ENCODE measurements around the gene PET100.

The PET100 gene

DNA sequence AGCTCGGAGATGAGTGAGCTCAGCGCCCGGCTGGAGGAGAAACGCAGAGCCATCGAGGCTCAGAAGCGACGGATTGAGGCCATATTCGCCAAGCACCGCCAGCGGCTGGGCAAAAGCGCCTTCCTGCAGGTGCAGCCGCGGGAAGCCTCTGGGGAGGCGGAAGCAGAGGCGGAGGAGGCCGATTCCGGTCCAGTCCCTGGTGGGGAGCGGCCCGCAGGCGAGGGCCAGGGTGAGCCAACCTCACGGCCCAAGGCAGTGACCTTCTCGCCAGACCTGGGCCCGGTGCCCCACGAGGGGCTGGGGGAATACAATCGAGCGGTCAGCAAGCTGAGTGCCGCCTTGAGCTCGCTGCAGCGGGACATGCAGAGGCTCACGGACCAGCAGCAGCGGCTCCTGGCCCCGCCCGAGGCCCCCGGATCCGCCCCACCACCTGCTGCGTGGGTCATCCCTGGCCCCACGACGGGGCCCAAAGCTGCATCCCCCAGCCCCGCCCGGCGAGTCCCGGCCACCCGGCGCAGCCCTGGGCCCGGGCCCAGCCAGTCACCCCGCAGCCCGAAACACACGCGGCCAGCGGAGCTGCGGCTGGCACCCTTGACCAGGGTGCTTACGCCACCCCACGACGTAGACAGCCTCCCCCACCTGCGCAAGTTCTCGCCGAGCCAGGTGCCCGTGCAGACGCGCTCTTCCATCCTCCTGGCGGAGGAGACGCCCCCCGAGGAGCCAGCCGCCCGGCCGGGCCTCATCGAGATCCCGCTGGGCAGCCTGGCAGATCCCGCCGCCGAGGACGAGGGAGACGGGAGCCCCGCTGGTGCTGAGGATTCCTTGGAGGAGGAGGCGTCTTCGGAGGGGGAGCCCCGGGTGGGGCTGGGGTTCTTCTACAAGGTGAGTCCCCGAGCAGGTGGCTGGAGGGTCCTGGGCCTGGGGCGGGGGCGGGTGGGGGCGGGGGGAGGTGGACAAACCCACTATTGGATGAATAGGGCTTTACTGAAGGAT lies 17.0 kb upstream of the PET100 start:
- DNase-seq, result no peak

DNA sequence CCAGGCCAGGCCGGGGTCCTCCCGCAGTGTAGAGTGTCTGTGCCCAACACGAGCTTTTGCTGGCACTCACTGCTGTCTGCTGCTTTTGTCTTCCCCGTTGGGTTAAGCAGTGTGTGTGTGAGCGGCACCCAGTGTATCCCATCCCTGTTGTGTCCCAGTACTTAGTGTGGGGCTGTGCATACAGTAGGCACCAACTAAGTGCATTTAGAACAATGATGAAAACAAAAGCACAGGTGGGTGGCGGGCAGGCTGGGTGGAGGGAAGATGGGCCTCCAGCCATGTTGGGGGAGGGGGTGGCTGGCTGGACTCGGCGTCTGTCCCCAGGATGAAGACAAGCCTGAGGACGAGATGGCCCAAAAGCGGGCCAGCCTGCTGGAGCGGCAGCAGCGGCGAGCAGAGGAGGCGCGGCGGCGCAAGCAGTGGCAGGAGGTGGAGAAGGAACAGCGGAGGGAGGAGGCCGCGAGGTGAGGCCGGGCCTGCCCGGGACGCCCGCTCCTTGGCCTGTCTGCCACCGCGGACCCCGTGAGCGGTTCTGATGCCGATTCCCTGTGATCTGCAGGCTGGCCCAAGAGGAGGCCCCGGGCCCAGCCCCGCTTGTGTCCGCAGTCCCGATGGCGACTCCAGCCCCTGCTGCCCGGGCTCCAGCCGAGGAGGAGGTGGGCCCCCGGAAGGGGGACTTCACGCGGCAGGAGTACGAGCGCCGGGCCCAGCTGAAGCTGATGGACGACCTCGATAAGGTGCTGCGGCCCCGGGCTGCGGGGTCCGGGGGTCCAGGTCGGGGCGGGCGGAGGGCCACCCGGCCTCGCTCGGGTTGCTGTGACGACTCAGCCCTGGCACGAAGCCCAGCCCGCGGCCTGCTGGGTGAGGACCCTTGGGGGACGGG lies 14.5 kb upstream of the PET100 start:
- no peak for DNase-seq

DNA sequence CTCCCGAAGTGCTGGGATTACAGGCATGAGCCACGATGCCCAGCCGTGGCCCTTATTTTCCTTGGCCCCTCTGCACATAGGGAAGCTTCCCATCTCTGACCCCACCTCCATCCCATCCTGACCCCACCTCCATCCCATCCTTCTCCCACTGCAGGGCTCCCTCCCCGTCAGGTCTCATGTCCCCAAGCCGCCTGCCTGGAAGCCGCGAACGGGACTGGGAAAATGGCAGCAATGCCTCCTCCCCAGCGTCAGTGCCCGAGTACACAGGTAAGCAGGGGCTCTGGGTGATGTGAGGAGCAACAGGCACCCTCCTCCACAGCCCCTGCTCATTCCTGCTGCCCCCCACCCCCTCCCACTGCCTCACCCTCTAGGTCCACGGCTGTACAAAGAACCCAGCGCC lies 12.4 kb upstream of the PET100 start:
- DNase-seq, result no peak

- no peak for DNase-seq
Observed at GRCh38 chr19:7617735-7618134, 11.9 kb upstream of the PET100 start.

- DNase-seq, result no peak
Observed at GRCh38 chr19:7618348-7618747, 11.2 kb upstream of the PET100 start.

DNA sequence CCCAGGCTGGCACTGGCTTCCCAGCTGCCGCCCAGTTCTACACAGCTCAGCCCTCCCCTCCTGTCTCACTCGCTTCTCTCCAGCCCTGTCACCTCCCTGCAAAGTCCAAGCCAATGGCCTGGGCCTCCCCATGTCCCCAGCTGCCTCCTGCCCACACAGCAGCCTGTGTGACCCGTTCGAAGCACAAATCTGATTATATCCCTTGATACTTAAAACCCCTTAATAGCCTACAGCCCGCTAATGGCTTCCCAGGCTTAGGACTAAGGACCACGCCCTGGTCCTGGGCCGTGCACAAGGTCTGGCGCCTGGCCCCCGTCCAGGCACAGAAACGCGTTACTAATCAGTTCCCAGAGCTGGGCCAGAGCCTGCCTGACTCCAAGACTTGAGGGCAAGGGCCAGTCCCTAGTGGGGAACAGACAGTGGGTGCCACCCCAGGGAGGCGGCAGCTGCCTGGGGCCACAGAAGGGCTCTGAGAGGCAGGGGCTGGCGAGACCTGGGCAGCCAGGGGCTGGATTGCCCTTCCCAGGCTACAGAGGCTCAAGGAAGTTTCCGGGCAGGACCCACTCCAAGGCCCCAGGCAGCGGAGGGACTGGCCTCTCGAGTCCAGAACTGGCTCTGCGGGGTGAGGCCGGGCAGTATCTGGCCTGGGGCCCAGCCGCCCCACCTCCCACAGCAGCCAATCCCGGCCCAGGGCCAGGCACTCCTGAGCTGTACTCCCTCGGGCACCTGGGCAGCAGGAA lies 10.7 kb upstream of the PET100 start:
- DNase-seq, result no peak

DNA sequence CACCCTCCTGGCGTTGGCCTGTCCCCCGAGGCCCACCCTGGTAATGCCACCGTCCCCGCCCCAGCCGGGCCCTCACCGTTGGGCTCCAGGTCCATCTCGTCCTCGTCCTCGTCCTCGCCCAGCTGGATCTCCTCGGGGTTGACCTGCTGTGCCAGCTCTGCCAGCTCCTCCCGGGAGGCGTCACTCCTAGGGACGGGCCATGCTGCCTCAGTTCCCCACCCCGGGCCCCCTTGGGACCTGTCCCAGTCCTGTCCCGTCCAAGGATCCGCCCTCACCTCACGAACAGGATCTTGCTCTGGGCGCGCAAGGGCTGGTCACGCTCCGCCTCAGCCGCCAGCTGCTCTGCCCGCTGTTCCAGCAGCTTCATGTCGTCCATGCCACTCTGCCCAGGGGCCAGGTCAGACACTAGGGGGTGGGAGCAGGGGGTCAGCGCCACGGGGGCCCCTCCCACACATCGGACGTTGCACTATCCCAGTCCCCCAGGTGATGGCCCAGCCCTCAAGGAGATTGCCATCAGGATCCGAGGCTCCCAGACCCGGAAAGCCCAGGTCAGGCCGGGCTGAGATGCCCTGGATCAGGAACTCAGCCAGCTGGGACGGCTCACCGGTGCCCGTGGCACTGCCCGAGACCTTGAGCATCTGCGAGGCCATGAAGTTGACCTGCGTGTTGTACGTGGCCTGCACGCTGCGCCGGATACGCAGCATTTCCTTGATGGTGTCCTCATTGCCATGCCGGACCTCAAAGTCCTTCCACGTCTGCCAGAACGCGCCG lies 9.7 kb upstream of the PET100 start:
- DNase-seq, result no peak

- DNase-seq, result no peak
Observed at GRCh38 chr19:7620442-7621412, 8.9 kb upstream of the PET100 start.

GRCh38 chr19:7622933-7623685 lies 6.5 kb upstream of the PET100 start:
- no peak for DNase-seq

DNA sequence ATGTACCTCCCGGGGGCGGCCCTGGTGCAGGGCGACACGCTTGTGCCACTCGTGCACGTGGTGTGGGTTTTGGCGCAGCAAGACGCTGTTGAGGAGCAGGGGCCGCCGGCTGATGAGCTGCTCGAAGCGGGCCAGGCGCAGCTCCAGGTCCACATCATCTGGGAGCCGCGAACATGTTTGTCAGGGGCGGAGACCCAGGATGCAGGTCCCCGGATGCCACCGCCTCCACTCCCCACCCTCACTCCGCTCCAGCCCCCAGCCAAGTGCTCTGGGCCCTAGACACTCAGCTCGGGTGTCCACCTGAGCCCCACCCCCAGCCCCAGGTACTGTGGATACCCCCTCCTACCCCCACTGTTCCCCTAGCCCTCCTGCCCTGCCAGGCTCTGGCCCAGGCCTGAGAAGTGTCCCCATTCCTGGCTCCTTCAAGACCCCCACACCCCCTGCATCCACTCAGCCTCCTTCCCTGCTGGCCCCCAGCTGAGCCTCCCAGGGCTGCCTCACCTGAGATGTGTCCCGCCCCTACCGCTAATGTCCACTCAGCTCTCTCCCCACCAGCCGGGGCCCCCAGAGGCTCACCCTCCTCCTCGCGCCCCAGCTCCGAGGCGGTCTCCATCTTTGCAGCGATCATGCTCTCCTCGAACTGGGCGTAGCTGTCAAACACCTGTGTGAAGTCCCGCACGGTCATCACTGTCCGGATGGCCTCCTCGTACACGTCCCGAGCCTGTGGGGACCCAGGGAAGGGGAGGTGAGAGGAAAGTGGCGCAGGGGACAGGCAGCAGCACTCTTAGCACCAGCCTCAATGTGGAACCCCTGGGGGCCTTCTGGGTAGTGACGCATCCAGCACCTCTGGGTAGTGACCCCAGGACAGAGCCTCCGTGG lies 5.6 kb upstream of the PET100 start:
- DNase-seq, result no peak

GRCh38 chr19:7624810-7625209 lies 4.8 kb upstream of the PET100 start:
- no peak for DNase-seq

- DNase-seq, result no peak
Observed at GRCh38 chr19:7625763-7626372, 3.7 kb upstream of the PET100 start.

DNA sequence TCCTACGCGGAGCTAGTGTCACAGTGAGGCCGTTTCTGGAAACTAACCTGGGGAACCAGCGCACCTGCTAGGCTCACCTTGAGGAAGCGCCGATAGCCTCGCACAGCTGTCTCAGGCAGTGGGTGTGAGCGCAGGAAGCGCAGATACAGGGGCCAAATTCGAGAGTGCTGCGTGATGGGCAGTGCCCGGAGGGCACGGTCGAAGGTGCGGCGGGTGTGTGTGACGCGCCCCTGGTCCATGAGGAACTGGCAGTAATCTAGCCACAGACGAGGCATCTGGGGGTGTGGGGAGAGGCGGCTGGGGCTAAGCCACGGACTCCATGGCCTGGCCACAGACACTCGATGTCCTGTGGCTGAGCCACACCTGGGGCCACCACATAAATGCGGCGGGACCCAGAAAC lies 2.4 kb upstream of the PET100 start:
- DNase-seq, result no peak

DNA sequence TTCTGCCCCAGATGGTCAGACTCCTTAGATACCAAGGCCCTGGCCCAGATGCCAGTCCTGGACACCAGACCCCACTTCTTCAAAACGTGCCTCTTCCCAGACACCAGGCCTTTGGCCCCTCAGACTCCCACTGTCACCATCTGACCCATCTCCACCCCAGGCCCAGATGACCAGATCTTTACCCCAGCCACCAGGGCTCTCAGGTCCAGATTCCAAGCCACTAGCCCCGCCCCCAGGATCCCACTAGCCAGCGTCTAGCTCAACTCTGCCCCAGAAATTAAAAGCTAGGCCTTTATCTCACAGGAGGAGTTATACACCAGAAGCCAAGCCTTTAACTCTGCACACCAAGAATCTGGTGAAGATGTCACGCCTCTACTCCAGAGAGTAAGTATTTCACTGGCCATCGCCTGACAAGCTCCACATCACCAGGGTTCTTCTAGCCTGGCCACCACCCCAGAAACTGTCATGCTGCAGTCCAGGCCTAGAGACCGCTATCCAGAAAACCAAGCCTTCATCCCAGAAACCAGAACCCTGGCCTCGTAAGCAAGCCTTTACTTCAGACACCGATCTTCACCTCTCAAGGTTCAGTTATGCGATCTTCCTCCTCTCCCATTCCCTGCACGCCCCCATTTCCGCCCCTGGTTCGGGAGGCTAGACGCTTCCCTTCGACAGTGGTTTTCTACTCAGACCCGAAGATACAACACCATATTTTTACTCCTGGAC lies 843 bp upstream of the PET100 start:
- DNase-seq, result peak in 1 of 2 donors; percentile 9

- no peak for DNase-seq
Observed at GRCh38 chr19:7631577-7631976, 2.0 kb downstream of the PET100 start.

GRCh38 chr19:7632340-7633203 lies 3.0 kb downstream of the PET100 start:
- no peak for DNase-seq

GRCh38 chr19:7633698-7634097 lies 4.1 kb downstream of the PET100 start, which contains the start of gene PCP2:
Gene PCP2 (minus strand): TSS chr19:7633719. CDS start chr19:7633457, 262 bp downstream.
- DNase-seq, result no peak

Measured in CD4-positive, alpha-beta T cell treated with Interferon alpha-2 for 1 hour (primary cell).